ENCODE data around the gene RASGRP4.

DNA sequence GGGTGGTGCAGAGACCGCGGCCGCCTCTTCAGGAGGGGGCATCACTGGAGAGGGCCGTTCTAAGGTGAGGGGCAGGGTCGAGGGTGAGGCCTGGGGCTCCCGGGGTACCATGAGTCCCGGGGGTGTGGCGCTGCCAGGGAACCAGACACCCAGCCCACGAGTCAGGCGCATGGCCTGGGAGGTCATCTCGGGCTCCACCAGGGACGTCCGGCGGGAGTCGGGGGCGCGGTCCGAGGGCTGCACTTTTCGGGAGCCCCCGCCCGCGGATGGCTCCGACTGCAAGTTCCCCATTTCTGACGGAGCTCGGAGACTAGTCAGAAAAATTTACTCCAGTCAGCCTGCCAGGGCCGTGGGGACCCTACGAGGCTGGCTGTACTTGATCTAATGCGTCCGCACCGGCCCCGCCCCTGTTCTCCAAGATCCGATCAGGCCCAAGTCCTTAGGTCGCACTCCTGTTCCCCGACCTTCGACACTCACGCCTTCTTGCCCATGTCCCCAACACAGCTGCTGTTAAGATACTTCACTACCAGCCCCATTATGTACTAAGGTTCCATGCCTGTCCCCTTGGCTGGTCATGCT lies 39.0 kb downstream of the RASGRP4 start:
- TF ChIP-seq, protein P1, sequence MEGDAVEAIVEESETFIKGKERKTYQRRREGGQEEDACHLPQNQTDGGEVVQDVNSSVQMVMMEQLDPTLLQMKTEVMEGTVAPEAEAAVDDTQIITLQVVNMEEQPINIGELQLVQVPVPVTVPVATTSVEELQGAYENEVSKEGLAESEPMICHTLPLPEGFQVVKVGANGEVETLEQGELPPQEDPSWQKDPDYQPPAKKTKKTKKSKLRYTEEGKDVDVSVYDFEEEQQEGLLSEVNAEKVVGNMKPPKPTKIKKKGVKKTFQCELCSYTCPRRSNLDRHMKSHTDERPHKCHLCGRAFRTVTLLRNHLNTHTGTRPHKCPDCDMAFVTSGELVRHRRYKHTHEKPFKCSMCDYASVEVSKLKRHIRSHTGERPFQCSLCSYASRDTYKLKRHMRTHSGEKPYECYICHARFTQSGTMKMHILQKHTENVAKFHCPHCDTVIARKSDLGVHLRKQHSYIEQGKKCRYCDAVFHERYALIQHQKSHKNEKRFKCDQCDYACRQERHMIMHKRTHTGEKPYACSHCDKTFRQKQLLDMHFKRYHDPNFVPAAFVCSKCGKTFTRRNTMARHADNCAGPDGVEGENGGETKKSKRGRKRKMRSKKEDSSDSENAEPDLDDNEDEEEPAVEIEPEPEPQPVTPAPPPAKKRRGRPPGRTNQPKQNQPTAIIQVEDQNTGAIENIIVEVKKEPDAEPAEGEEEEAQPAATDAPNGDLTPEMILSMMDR (IDR thresholded peaks at IDR 0.05; ENCODE audit: insufficient read depth, low read length): no peak
- TF ChIP-seq, protein P2, sequence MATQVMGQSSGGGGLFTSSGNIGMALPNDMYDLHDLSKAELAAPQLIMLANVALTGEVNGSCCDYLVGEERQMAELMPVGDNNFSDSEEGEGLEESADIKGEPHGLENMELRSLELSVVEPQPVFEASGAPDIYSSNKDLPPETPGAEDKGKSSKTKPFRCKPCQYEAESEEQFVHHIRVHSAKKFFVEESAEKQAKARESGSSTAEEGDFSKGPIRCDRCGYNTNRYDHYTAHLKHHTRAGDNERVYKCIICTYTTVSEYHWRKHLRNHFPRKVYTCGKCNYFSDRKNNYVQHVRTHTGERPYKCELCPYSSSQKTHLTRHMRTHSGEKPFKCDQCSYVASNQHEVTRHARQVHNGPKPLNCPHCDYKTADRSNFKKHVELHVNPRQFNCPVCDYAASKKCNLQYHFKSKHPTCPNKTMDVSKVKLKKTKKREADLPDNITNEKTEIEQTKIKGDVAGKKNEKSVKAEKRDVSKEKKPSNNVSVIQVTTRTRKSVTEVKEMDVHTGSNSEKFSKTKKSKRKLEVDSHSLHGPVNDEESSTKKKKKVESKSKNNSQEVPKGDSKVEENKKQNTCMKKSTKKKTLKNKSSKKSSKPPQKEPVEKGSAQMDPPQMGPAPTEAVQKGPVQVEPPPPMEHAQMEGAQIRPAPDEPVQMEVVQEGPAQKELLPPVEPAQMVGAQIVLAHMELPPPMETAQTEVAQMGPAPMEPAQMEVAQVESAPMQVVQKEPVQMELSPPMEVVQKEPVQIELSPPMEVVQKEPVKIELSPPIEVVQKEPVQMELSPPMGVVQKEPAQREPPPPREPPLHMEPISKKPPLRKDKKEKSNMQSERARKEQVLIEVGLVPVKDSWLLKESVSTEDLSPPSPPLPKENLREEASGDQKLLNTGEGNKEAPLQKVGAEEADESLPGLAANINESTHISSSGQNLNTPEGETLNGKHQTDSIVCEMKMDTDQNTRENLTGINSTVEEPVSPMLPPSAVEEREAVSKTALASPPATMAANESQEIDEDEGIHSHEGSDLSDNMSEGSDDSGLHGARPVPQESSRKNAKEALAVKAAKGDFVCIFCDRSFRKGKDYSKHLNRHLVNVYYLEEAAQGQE (IDR thresholded peaks at IDR 0.05; ENCODE audit: insufficient replicate concordance, low read depth): no peak
